Medulla oblongata (tissue), 1 donor: ENCODE measurements around the gene GPM6B.
A peak's percentile ranks its signal among the peaks of the same experiment; 100 is the strongest.

Experiments used
- DNase-seq: peaks from one replicate; pipeline ENCODE4 v3.0.0-alpha.2; 2015; ENCODE audit errors: extremely low spot score

GPM6B gene

GRCh38 chrX:13824746-13825145 is 7.9 kb upstream of the GPM6B start:
- DNase-seq: no peak

GRCh38 chrX:13821738-13822137 is 4.8 kb upstream of the GPM6B start:
- no peak for DNase-seq

- DNase-seq: no peak
Measured at GRCh38 chrX:13816176-13816575, 717 bp downstream of the GPM6B start.

GRCh38 chrX:13815664-13816063 is 1.2 kb downstream of the GPM6B start:
- DNase-seq: no peak

- no peak for DNase-seq
Measured at GRCh38 chrX:13808865-13809264, 8.0 kb downstream of the GPM6B start.

- DNase-seq: no peak
Measured at GRCh38 chrX:13808293-13808692, 8.6 kb downstream of the GPM6B start.

- no peak for DNase-seq
Measured at GRCh38 chrX:13805241-13805640, 11.7 kb downstream of the GPM6B start.

GRCh38 chrX:13803116-13803515 is 13.8 kb downstream of the GPM6B start:
- DNase-seq: no peak

GRCh38 chrX:13798184-13798583 is 18.7 kb downstream of the GPM6B start:
- DNase-seq: no peak

- no peak for DNase-seq
Measured at GRCh38 chrX:13797512-13797911, 19.4 kb downstream of the GPM6B start.

- no peak for DNase-seq
Measured at GRCh38 chrX:13794417-13794816, 22.5 kb downstream of the GPM6B start.

- no peak for DNase-seq
Measured at GRCh38 chrX:13793897-13794296, 23.0 kb downstream of the GPM6B start.

GRCh38 chrX:13791559-13791958 is 25.3 kb downstream of the GPM6B start:
- peak; percentile 78 for DNase-seq

GRCh38 chrX:13791145-13791544 is 25.7 kb downstream of the GPM6B start:
- DNase-seq: no peak

GRCh38 chrX:13790206-13791131 is 26.4 kb downstream of the GPM6B start:
- peak; percentile 34 for DNase-seq

GRCh38 chrX:13786048-13786447 is 30.8 kb downstream of the GPM6B start:
- no peak for DNase-seq

GRCh38 chrX:13780868-13781427 is 35.9 kb downstream of the GPM6B start:
- DNase-seq: no peak

- no peak for DNase-seq
Measured at GRCh38 chrX:13778916-13779315, 38.0 kb downstream of the GPM6B start.

GRCh38 chrX:13776387-13776786 is 40.5 kb downstream of the GPM6B start:
- no peak for DNase-seq

- no peak for DNase-seq
Measured at GRCh38 chrX:13775837-13776236, 41.1 kb downstream of the GPM6B start.

GRCh38 chrX:13774696-13775095 is 42.2 kb downstream of the GPM6B start:
- DNase-seq: no peak

- DNase-seq: no peak
Measured at GRCh38 chrX:13770013-13770535, 46.8 kb downstream of the GPM6B start.

GRCh38 chrX:13768939-13769338 is 48.0 kb downstream of the GPM6B start:
- DNase-seq: no peak
